GM12878 (cell line): Measurements from ENCODE around the gene SIRPD. TPM values are rescaled to one million over a fixed set of nuclear protein-coding genes. Genes with fewer than 3 reads are reported as not detected.

Source experiments
- ATAC-seq: fragments of 200-7000 bp; cut with Tn5 transposase; 3 replicates; pipeline ENCODE4 v1.9.1; 2020; ENCODE audit warnings: mild to moderate bottlenecking, moderate library complexity
- BruUV-seq: library from RNA; stranded (reverse); fragments of 400-500 nt; replicated peaks from 2 replicates; lab custom pipeline; 2021; lab: Mats Ljungman, UMichigan
- CTCF ChIA-PET: fragments of 300-600 bp; sonication (Branson Sonifier 250); formaldehyde crosslinking; extraction: SDS; loops from one replicate; lab custom pipeline; 2021; ENCODE audit warnings: inconsistent platforms; lab: Yijun Ruan, JAX
- POLR2A ChIA-PET: fragments of 350-600 bp; formaldehyde crosslinking; extraction: SDS; loops from one replicate; lab custom pipeline; 2021; ENCODE audit warnings: inconsistent platforms; lab: Charles Lee
- RAD21 ChIA-PET: fragments of 300-600 bp; sonication (Branson Sonifier 250); formaldehyde crosslinking; loops from one replicate; lab custom pipeline; 2023; ENCODE audit warnings: antibody characterized with exemption; ENCODE audit not compliant: unreplicated experiment; lab: Charles Lee
- SMC1A ChIA-PET: fragments of 300-600 bp; sonication (Branson Sonifier 250); formaldehyde crosslinking; loops from one replicate; lab custom pipeline; 2023; ENCODE audit not compliant: unreplicated experiment, uncharacterized antibody; lab: Charles Lee
- DNase-seq: peaks from one replicate; pipeline ENCODE4 v3.0.0-alpha.2; 2011; ENCODE audit warnings: low read depth, low spot score
- FAIRE-seq: peaks from 3 replicates; lab custom pipeline; 2011; peaks lifted over from hg19 to GRCh38; lab: Jason Lieb, UNC
- H2AFZ ChIP-seq: 2 replicates; pipeline ENCODE4 v1.6.0; 2011; ENCODE audit warnings: low read depth, low read length, control low read depth; ENCODE audit not compliant: control insufficient read depth
- H3K27ac ChIP-seq: 2 replicates; pipeline ENCODE4 v1.5.1; 2011; ENCODE audit warnings: control low read depth; ENCODE audit not compliant: control insufficient read depth, insufficient read depth
- H3K27me3 ChIP-seq, 2 experiments: replicated peaks in 1 of 2; 2 replicates each; pipeline versions ENCODE4 v1.6.0 to v1.6.1; 2011; ENCODE audit warnings: low read length in 1 of 2; ENCODE audit not compliant: control insufficient read depth in 2 of 2, insufficient read depth in 2 of 2
- H3K36me3 ChIP-seq, 2 experiments: 2 replicates each; pipeline ENCODE4 v1.5.1; 2011; ENCODE audit warnings: low read length in 1 of 2; ENCODE audit not compliant: control insufficient read depth in 2 of 2, insufficient read depth in 2 of 2
- H3K4me1 ChIP-seq: 2 replicates; pipeline ENCODE4 v1.6.1; 2011; ENCODE audit warnings: mild to moderate bottlenecking, low read length, moderate library complexity, mixed read lengths; ENCODE audit not compliant: control insufficient read depth, insufficient read depth
- H3K4me2 ChIP-seq: 2 replicates; pipeline ENCODE4 v1.6.0; 2011; ENCODE audit warnings: control low read depth; ENCODE audit not compliant: control insufficient read depth, insufficient read depth
- H3K4me3 ChIP-seq: fragments of 200-600 bp; sonication (generic); 2 replicates; pipeline ENCODE4 v1.5.1; 2016
- H3K79me2 ChIP-seq: 2 replicates; pipeline ENCODE4 v1.6.0; 2011; ENCODE audit warnings: low read length; ENCODE audit not compliant: control insufficient read depth, insufficient read depth
- H3K9ac ChIP-seq: 2 replicates; pipeline ENCODE4 v1.8.0; 2011; ENCODE audit warnings: low read length, control low read depth, mixed read lengths; ENCODE audit not compliant: control insufficient read depth, insufficient read depth
- H3K9me3 ChIP-seq: replicated peaks from 3 replicates; pipeline ENCODE4 v1.5.1; 2011; ENCODE audit warnings: mild to moderate bottlenecking, low read length; ENCODE audit not compliant: control insufficient read depth, insufficient read depth
- H4K20me1 ChIP-seq: 2 replicates; pipeline ENCODE4 v1.6.0; 2011; ENCODE audit not compliant: control insufficient read depth, insufficient read depth
- EZH2 ChIP-seq: IDR thresholded peaks from 2 replicates; pipeline ENCODE4 v1.6.1; 2012; ENCODE audit warnings: low read depth, mild to moderate bottlenecking, control low read depth, inconsistent platforms, low read length, borderline replicate concordance; ENCODE audit not compliant: control insufficient read depth
- SRF ChIP-seq, 2 experiments: IDR thresholded peaks; 2 replicates each; pipeline ENCODE4 v1.6.1; 2011; ENCODE audit warnings: low read depth in 2 of 2, low read length in 2 of 2, mild to moderate bottlenecking in 1 of 2, moderate library complexity in 1 of 2
- TBL1XR1 ChIP-seq: IDR thresholded peaks from 2 replicates; pipeline ENCODE4 v1.6.1; 2012; ENCODE audit warnings: low read depth, low read length, improper control_type of control experiment
- ZBED1 ChIP-seq: IDR thresholded peaks from 2 replicates; pipeline ENCODE4 v1.6.1; 2016; ENCODE audit warnings: borderline replicate concordance
- ZNF384 ChIP-seq: IDR thresholded peaks from 2 replicates; pipeline ENCODE4 v1.6.1; 2012; ENCODE audit warnings: low read depth, mild to moderate bottlenecking, low read length, improper control_type of control experiment, borderline replicate concordance
- WGBS: methylation state at CpG from one replicate; pipeline ENCODE4 v1.1.6; 2016; ENCODE audit warnings: low lambda C conversion rate; ENCODE audit not compliant: insufficient replicate concordance, insufficient coverage; ENCODE audit errors: missing lambda C conversion rate; 5-methylcytosine and 5-hydroxymethylcytosine counted together
- in situ Hi-C: fragments of 300-500 bp; cut with MboI; formaldehyde crosslinking; loops from 9 replicates; pipeline ENCODE4 v1.14.3; 2018; ENCODE audit warnings: mixed read lengths
- intact Hi-C: fragments of 100-400 bp; cut with micrococcal nuclease; formaldehyde crosslinking; loops from one replicate; pipeline ENCODE4 v1.14.2; 2022; ENCODE audit not compliant: unreplicated experiment
- polyA plus RNA-seq, 11 experiments: library from polyadenylated mRNA; depleted of rRNA in 4 of 11; unstranded in 6 of 11; stranded (reverse) in 5 of 11; fragments of >200 nt; fragmentation: Nextera tagmentation in 4 of 11; fragmentation: Illumina TruSeq in 1 of 11; extraction: Ambion mirVana in 4 of 11; extraction: Trizol in 1 of 11; gene quantifications; 1 replicate in 1 of 11; 2 replicates in 10 of 11; pipeline versions ENCODE4 v1.2.1 to v1.2.3, GENCODE V29; 2011 to 2016; ENCODE audit warnings: inconsistent platforms in 2 of 11, missing spikeins in 2 of 11, low read depth in 1 of 11
- total RNA-seq, 4 experiments: library from RNA; depleted of rRNA in 3 of 4; stranded (reverse); fragments of >200 nt in 3 of 4; fragmentation: Illumina TruSeq in 1 of 4; extraction: Trizol in 1 of 4; gene quantifications; 2 replicates each; pipeline versions ENCODE4 v1.2.1 to v1.2.3, GENCODE V29; 2013 to 2021

Gene SIRPD
- total and polyA plus RNA-seq, 10 of the 15 experiments (the other 5 are each of a cell fraction or from before 2014, with no cell fraction given), result 0.10 to 1.6 (median 0.88) TPM

- BruUV-seq, result no TSS peak
- H3K36me3 ChIP-seq, result no peaks in the 10 kb centered on the region
- in situ Hi-C loops, result no loop called here
- DNase-seq (no peak), ATAC-seq (no peak), FAIRE-seq (no peak)
- no peaks in the 10 kb centered on the region for H4K20me1 ChIP-seq
- H3K9me3 ChIP-seq, result peaks cover 3% of the 10 kb centered on the region; the same call in 1 of the 3 replicates
- RAD21 ChIA-PET, result interaction anchor here (1.1 kb wide), 1 partner anchor 34 kb away, joined by 3 read pairs; the partner anchor contains the start of gene NSFL1C
- no peak overlapping the region for H2AFZ ChIP-seq
- no peaks in the 10 kb centered on the region for H3K79me2 ChIP-seq
- intact Hi-C loops, result no loop called here
- H3K27ac ChIP-seq, result no peak overlapping the region
- 0 out of 4 replicates have a peak, but pooled peaks of 1 of the 2 experiments have one; percentile 12 for TF ChIP-seq SRF (IDR thresholded peaks at IDR 0.05; ENCODE audit: low read depth in 2 of 2, low read length in 2 of 2)
- TF ChIP-seq ZBED1, result no peak
- no peak for TF ChIP-seq ZNF384
- no peak for TF ChIP-seq TBL1XR1
- TF ChIP-seq EZH2, result no peak
- no peak overlapping the region for H3K4me3 ChIP-seq
- H3K9ac ChIP-seq, result no peak overlapping the region
- H3K27me3 ChIP-seq, result no peaks in the 10 kb centered on the region; a peak in 1 of 4 replicates
- CTCF ChIA-PET, result interaction anchor here (0.7 to 1.5 kb wide), 5 partner anchors 9 to 277 kb away, joined by 3 to 4 read pairs (median 4); no protein-coding TSS in a partner anchor
- no peaks in the 10 kb centered on the region for H3K4me1 ChIP-seq
- SMC1A ChIA-PET, result interaction anchor here (0.8 to 1.9 kb wide), 5 partner anchors 9 to 101 kb away, joined by 3 to 10 read pairs (median 3); no protein-coding TSS in a partner anchor
- no peak overlapping the region for H3K4me2 ChIP-seq
- WGBS, result 0% methylated on average over 3 of the region's 3 CpGs
- POLR2A ChIA-PET, result no interaction called here
Observed at GRCh38 chr20:1500496-1500895, 57.0 kb downstream of the SIRPD start.
